D721Med (cell line): ENCODE data around the gene ATR.
"Not testable (repeated sequence)": the region's sequence is repeated elsewhere in the genome, so short reads cannot be mapped to it uniquely, and the experiment has no call there.

Experiments
- DNase-seq: peaks from one replicate; pipeline ENCODE4 v3.0.0; 2011; ENCODE audit warnings: low spot score; ENCODE audit not compliant: insufficient read length
- FAIRE-seq: peaks from 2 replicates; lab custom pipeline; 2011; peaks lifted over from hg19 to GRCh38; lab: Jason Lieb, UNC
- TF ChIP-seq, protein P1 (sequence below): IDR thresholded peaks from 2 replicates; pipeline ENCODE4 v1.5.1; 2012; ENCODE audit warnings: mild to moderate bottlenecking, control low read depth; ENCODE audit not compliant: insufficient read depth; ENCODE audit errors: missing control alignments

Gene ATR

GRCh38 chr3:142595581-142595950, 17.0 kb upstream of the ATR start:
- TF ChIP-seq, protein P1, sequence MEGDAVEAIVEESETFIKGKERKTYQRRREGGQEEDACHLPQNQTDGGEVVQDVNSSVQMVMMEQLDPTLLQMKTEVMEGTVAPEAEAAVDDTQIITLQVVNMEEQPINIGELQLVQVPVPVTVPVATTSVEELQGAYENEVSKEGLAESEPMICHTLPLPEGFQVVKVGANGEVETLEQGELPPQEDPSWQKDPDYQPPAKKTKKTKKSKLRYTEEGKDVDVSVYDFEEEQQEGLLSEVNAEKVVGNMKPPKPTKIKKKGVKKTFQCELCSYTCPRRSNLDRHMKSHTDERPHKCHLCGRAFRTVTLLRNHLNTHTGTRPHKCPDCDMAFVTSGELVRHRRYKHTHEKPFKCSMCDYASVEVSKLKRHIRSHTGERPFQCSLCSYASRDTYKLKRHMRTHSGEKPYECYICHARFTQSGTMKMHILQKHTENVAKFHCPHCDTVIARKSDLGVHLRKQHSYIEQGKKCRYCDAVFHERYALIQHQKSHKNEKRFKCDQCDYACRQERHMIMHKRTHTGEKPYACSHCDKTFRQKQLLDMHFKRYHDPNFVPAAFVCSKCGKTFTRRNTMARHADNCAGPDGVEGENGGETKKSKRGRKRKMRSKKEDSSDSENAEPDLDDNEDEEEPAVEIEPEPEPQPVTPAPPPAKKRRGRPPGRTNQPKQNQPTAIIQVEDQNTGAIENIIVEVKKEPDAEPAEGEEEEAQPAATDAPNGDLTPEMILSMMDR = no peak
- no peak for FAIRE-seq
- no peak for DNase-seq

DNA sequence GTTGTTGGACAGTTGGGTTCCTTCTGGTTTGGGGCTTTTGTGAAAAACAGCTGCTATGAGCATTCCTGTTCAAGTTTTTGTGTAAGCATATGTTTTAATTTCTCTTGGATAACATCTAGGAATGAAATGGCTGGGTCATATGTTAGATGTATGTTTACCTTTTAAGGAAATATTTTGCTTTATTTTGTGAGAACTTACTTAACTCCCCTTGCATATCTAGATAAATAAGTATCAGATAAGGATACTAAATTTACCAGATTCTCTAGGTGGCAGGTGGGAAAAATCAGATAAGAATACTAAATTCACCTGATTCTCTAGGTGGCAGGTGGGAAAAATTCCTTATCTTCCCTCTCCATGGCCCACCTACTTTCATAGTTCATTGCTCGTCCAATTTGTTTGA, 16.6 kb upstream of the ATR start:
- TF ChIP-seq, protein P1 = no peak
- DNase-seq (no peak), FAIRE-seq (no peak)

GRCh38 chr3:142592268-142592667, 13.7 kb upstream of the ATR start:
- not testable (repeated sequence) for FAIRE-seq, DNase-seq

DNA sequence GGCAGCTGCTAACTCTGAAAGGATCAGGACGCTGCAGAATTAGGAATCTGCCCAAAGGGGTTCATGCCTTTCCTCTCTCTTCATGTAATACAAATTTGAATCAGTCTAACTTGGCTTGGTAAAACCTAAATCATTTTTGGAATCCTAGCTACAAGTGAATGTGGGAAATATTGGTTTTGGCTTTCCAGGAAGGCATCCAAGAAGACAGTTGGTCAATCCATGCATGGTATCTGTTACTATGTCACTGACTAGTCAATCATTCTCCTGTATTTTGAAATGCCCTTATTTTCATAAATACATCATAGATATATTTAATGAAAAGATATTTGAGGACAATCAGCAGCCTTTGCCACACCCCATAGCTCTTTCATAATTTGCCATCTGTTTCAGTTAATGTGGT, 10.2 kb upstream of the ATR start:
- no peak for FAIRE-seq
- TF ChIP-seq, protein P1 = no peak
- no peak for DNase-seq

DNA sequence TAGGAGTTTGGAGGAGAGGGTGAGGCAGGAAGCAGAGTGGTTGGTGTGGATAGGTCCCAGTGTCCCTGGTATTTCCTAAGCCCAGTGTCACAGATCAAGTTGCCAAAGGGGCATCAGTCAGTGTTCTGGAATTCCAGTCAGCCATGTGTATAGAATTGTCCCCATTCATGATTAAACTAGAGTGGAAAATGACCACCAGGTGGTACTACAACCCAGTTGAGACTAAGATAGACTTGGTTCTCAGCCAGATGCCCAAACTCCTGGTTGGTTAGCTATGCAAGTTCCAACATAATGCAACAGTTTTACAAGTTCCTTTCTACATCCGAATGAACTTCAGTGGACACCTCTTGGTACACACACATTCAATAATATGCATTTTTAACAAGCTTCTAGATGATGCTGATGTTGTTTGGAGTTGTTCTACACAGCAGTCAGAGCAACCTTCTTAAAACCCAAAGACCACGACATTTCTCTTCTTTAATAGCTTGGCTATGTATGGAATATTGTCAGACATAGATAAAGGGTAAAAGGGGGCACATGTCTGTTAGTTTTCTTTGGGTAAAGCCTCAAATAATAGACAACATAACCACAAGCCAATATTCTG, 8.4 kb upstream of the ATR start:
- DNase-seq (peak; percentile 35), FAIRE-seq (peak; percentile 79)
- TF ChIP-seq, protein P1 = peak; percentile 65

DNA sequence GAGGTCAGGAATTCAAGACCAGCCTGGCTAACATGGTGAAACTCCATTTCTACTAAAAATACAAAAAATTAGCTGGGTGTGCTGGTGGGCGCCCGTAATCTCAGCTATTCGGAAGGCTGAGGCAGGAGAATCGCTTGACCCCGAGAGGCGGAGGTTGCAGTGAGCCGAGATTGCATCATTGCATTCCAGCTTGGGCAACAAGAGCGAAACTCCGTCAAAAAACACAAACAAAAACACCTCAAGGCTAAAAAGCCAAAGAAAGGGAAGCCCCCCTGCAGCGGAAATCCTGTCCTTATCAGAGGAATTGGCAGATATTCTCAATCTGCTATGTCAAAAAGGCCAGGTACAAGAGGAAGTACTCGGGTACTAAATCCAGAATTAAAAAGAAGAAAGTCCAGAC, 2.5 kb upstream of the ATR start:
- DNase-seq, FAIRE-seq: not testable (repeated sequence)

GRCh38 chr3:142580061-142580423, 1.5 kb upstream of the ATR start:
- no peak for FAIRE-seq

GRCh38 chr3:142577696-142578328, 721 bp downstream of the ATR start:
- TF ChIP-seq, protein P1 = no peak
- DNase-seq = no peak
- no peak for FAIRE-seq

More at GRCh38 chr3:142580061-142580423, 1.5 kb upstream of the ATR start:
- DNase-seq = no peak
- TF ChIP-seq, protein P1 = no peak
